Skeletal muscle cell (primary cell): ENCODE data around the gene SRPK2.
"Not testable (repeated sequence)": the region's sequence is repeated elsewhere in the genome, so short reads cannot be mapped to it uniquely, and the experiment has no call there.

ENCODE experiments used
- DNase-seq: peaks from one replicate; pipeline ENCODE4 v3.0.0-alpha.2; 2010; ENCODE audit warnings: low read depth
- H3K4me3 ChIP-seq: 2 replicates; pipeline ENCODE4 v1.5.1; 2011; ENCODE audit warnings: low read depth, mild to moderate bottlenecking, control low read depth, low read length, moderate library complexity

The SRPK2 gene

GRCh38 chr7:105387508-105388355 lies 989 bp downstream of the SRPK2 start:
- peak overlapping the region; percentile 80 for H3K4me3 ChIP-seq
- no peak for DNase-seq

GRCh38 chr7:105377903-105378302 lies 10.8 kb downstream of the SRPK2 start:
- no peak for DNase-seq
- no peak overlapping the region for H3K4me3 ChIP-seq

GRCh38 chr7:105376908-105377533 lies 11.7 kb downstream of the SRPK2 start:
- DNase-seq, result no peak
- H3K4me3 ChIP-seq, result no peak overlapping the region

DNA sequence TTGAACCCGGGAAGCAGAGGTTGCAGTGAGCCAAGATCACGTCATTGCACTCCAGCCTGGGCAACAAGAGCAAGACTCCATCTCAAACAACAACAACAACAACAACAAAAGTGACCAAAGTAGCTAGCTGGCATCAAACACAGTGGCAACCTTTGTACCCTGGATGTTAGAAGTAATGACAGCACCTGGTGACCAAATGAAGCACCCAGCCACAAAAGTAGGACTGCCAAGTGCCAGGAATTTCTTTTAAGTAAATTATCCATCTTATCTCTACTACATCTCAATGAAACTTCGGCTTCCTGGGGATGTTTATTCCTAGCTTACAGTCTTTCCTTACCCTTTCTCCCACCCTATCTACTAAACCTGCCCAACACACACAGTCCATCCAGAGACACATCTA lies 18.8 kb downstream of the SRPK2 start:
- no peak for DNase-seq
- H3K4me3 ChIP-seq, result no peak overlapping the region

DNA sequence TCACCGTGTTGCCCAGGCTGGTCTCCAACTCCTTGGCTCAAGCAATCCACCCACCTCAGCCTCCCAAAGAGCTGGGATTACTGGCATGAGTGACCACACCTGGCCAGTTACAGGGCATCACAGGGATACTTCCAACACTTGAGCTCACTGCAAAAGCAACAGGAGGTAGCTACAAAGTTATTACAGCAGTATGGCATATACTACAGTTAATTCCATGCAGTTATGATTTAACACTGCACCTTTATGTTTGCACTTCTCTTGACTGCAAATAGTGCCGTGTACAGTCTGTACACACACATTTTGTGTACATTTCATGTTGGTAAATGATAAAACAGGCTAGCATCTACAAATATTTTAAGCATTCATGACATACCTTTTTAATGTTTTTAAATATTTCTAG lies 21.3 kb downstream of the SRPK2 start:
- H3K4me3 ChIP-seq, result no peak overlapping the region
- no peak for DNase-seq

DNA sequence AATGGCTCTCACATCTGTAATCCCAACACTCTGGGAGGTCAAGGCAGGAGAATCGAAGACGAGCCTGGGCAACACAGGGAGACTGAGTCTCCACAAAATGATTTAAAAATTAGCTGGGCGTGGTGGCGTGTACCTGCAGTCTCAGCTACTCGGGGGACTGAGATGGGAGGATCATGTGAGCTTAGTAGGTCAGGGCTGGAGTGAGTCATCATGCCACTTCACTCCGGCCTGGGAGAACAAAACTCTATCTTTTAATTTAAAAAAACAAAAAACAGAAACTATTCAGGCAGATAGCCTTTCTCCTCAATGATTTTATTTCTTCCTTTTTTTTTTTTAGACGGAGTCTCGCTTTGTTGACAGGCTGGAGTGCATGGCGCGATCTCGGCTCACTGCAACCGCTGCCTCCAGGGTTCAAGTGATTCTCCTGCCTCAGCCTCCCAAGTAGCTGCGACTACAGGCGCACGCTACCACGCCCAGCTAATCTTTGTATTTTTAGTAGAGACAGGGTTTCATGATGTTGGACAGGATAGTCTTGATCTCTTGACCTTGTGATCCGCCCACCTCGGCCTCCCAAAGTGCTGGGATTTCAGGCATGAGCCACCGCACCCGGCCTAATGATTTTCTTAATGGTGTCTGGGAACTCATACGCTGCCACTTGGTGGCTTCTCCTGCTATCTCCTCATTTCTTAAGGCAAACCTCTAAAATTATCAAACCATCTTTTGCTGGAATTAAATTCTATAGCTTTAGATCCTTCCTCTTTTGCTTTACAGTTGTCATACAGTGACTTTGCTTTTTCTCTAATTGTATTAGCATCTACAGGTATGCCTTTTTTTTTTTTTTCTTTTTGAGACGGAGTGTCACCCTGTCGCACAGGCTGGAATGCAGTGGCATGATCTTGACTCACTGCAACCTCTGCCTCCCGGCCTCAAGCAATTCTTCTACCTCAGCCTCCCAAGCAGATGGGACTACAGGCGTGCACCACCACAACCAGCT lies 22.9 kb downstream of the SRPK2 start:
- no peak for DNase-seq
- no peak overlapping the region for H3K4me3 ChIP-seq

DNA sequence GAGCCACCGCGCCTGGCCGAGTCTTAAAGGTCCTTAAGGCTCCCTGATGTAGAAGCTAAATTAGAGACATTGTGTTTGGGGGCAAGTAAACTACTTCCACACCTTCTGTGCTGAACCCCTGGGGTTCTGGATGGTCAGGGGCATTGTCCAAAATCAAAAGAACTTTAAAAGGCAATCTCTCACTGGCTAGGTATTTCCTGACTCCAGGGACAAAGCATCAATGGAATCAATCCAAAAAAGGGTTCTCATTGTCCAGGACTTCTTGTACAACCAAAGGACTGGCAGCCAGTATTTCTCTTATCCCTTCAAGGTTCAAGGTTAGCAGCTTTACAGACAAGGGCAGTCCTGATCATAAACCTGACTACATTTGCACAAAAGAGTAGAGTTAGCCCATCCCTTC lies 24.0 kb downstream of the SRPK2 start:
- no peak for DNase-seq
- no peak overlapping the region for H3K4me3 ChIP-seq

GRCh38 chr7:105363657-105364056 lies 25.1 kb downstream of the SRPK2 start:
- not testable (repeated sequence) for H3K4me3 ChIP-seq, DNase-seq

DNA sequence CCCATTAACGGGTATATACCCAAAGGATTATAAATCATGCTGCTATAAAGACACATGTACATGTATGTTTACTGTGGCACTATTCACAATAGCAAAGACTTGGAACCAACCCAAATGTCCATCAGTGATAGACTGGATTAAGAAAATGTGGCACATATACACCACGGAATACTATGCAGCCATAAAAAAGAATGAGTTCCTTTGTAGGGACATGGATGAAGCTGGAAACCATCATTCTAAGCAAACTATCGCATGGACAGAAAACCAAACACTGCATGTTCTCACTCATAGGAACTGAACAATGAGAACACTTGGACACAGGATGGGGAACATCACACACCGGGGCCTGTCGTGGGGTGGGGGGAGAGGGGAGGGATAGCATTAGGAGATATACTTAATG lies 26.0 kb downstream of the SRPK2 start:
- not testable (repeated sequence) for DNase-seq, H3K4me3 ChIP-seq

- H3K4me3 ChIP-seq, DNase-seq: not testable (repeated sequence)
Measured at GRCh38 chr7:105361995-105362394, 26.7 kb downstream of the SRPK2 start.

DNA sequence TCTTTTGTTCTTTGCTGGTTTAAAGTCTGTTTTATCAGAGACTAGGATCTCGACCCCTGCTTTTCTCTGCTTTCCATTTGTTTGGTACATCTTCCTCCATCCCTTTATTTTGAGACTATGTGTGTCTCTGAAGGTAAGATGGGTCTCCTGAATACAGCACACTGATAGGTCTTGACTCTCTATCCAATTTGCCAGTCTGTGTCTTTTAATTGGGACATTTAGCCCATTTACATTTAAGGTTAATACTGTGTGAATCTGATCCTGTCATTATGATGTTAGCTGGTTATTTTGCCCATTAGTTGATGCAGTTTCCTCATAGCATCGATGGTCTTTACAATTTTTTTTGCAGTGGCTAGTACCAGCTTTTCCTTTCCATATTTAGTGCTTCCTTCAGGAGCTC lies 28.6 kb downstream of the SRPK2 start:
- H3K4me3 ChIP-seq, DNase-seq: not testable (repeated sequence)

DNA sequence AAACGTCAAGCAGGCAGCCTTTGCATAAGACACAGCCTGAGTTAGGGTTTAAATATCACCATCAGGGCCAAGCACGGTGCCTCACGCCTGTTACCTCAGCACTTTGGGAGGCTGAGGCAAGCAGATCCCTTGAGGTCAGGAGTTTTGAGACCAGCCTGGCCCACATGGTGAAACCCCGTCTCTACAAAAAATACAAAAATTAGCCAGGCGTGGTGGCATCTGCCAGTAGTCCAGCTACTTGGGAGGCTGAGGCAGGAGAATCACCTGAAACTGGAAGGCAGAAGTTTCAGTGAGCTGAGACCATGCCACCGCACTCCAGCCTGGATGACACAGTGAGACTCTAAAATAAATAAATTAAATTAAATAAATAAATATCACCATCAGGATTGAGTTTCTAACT lies 33.0 kb downstream of the SRPK2 start:
- no peak for DNase-seq
- no peak overlapping the region for H3K4me3 ChIP-seq

DNA sequence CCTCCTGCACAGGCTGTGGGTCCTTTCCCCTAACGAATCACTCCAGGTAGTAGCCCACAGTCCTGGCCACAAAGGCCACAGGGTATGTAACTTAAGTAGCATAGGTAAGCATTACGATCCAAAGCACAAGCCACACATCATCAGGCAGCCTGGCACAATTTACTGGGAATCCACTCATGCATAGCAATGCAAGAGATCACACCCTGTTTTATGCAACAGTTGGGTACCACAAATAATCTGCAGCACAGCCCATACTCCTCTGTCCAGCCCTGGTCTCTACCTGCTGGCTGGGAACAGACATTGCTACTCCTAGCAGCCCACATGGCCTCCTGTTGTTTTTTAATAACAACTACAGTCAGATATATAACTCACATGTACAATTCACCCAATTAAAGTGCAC lies 34.3 kb downstream of the SRPK2 start:
- H3K4me3 ChIP-seq, result no peak overlapping the region
- no peak for DNase-seq

DNA sequence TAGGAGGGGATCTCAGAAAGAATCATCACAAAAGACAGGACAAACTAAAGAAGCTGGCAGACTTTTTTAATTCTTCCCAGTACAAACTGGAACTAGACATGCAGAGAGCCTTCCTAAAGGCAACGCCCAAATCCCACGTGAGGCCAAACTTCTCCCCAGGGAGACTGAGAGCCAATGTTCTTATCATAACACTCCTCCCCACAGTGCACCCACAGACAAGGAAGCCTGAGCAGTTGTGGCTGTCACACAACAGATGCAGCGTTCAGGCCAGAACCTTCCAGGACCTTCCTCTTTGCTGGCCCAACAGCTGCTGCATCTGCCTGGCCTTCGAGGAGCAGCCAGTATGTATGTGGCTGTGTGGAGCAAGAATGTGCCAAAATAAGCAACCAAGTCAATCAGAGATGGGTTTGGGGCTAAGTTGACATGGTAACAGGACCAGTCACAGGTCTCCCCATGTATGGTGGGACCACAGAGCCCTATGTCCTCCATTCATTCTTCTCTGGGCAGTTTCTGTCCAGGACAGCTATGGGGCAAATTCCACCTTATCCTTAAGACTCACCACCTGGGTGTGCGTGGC lies 34.9 kb downstream of the SRPK2 start:
- peak; percentile 55 for DNase-seq
- no peak overlapping the region for H3K4me3 ChIP-seq

DNA sequence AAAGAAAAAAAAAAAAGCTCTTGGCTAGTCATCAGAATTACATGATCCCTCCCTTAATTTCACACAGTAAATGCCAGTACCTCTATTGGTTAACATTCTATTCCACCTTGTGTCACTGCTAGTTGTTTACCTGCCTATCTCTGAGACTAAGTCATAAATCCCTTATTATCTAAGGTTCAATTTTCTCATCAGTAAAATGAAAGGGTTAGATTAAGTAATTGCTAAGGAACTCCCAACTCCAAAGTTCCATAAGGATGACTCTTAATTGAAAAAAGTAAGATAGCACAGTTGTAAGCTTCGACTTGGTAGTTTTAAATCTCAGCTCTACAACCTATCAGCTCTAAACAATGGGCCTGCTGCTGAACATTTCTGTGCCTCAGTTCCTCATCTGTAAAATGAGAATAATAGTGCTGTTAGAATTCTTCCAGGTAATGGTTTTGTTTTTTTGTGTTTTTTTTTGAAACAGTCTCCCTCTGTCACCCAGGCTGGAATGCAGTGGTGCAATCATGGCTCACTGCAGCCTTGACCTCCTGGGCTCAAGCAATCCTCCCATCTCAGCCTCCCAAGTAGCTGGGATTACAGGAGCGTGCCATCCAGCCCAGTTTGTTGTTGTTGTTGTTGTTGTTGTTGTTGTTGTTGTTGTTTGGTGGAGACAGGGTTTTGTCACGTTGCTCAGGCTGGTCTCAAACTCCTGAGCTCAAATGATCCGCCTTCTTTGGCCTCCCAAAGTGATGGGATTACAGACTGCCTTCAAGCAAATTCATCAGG lies 35.6 kb downstream of the SRPK2 start:
- H3K4me3 ChIP-seq, result no peak overlapping the region
- no peak for DNase-seq

DNA sequence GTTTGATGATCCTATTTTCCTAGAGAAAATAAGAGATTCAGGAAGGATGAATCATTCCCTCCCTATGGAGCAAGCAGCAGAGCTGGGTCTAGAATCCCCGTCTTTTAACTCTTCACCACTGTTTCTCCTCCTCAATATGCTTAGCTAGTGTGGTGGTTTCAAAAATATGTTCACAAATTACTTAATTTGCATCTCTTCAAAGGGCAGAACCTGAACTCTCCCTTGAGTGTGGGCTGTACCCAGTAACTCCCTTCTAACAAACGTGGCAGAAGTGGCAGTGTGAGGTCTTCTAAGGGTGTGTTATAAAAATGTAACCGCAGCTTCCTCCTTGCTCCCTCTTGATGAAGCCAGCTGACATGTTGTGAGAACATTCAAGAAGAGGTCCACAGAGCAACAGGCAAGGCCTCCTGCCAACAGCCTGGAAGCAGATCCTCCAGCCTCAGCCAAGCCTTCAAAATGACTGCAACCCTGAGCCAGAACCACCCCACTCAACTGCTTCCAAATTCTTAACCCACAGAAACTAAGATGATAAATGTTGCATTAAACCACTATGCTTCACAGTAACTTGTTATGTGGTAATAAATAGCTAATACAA lies 36.6 kb downstream of the SRPK2 start:
- peak; percentile 90 for DNase-seq
- H3K4me3 ChIP-seq, result no peak overlapping the region

- H3K4me3 ChIP-seq, result no peak overlapping the region
- no peak for DNase-seq
Measured at GRCh38 chr7:105350906-105351305, 37.8 kb downstream of the SRPK2 start.

DNA sequence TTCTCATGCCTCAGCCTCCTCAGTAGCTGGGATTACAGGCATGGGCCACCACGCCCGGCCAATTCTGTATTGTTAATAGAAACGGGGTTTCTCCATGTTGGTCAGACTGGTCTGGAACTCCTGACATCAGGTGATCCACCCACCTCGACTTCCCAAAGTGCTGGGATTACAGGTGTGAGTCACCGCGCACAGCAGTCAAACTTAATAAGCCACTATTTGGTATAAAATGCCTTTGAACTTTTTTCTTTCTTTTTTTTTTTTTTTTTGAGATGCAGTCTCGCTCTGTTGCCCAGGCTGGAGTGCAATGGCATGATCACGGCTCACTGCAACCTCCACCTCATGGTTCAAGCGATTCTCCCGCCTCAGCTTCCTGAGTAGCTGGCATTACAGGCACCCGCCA lies 40.5 kb downstream of the SRPK2 start:
- DNase-seq, result not testable (repeated sequence)

More for the DNA sequence above, 40.5 kb downstream of the SRPK2 start:
- H3K4me3 ChIP-seq, result not testable (repeated sequence)
